ENCODE results near the gene RING1. TPM values are rescaled to one million over a fixed set of nuclear protein-coding genes. Genes with fewer than 3 reads are reported as not detected.
A peak's percentile ranks its signal among the peaks of the same experiment; 100 is the strongest.

Gene RING1
- total RNA-seq, 2 donors from 2014 or later = 27.9 to 28.2 TPM

- Mint-ChIP-seq H3K4me1 (peaks cover 32% of the 10 kb centered on the region), H3K4me3 (peak within 1 kb of the TSS; percentile 89), H3K36me3 (ENCODE audit: low read depth) (peaks cover 13% of the 10 kb centered on the region), H3K27ac (no peak within 1 kb of the TSS), H3K27me3 (peaks cover 42% of the 10 kb centered on the region)
- no peaks in the 10 kb centered on the region for H3K9me3 ChIP-seq (ENCODE audit: control insufficient read depth, low read length, poor library complexity, severe bottlenecking)
- DNase-seq = peak in 2 of 3 donors; percentile 23 to 31
- ATAC-seq = peak; percentile 72
Measured at GRCh38 chr6:33192105-33192646, 16.1 kb upstream of the RING1 start, which contains the start of gene COL11A2. COL11A2 (minus strand) TSS chr6:33192467; CDS start chr6:33192240, 227 bp downstream.

- DNase-seq = peak in 1 of 3 donors; percentile 21
- ATAC-seq = peak; percentile 28
- Mint-ChIP-seq H3K27me3 (peaks cover 41% of the 10 kb centered on the region), H3K4me3 (peak overlapping the region; percentile 89), H3K4me1 (peaks cover 39% of the 10 kb centered on the region), H3K36me3 (ENCODE audit: low read depth) (peaks cover 11% of the 10 kb centered on the region), H3K27ac (no peak overlapping the region)
- H3K9me3 ChIP-seq (ENCODE audit: control insufficient read depth, low read length, poor library complexity, severe bottlenecking) = no peaks in the 10 kb centered on the region
Measured at GRCh38 chr6:33192671-33193602, 15.4 kb upstream of the RING1 start.

GRCh38 chr6:33193619-33194018 lies 14.7 kb upstream of the RING1 start:
- H3K27me3 Mint-ChIP-seq = peaks cover 34% of the 10 kb centered on the region
- H3K4me3 Mint-ChIP-seq = peak overlapping the region; percentile 70
- DNase-seq (no peak), ATAC-seq (no peak)
- H3K36me3 Mint-ChIP-seq (ENCODE audit: low read depth) = peaks cover 10% of the 10 kb centered on the region
- H3K9me3 ChIP-seq (ENCODE audit: control insufficient read depth, low read length, poor library complexity, severe bottlenecking) = no peaks in the 10 kb centered on the region
- no peak overlapping the region for H3K27ac Mint-ChIP-seq
- H3K4me1 Mint-ChIP-seq = peaks cover 46% of the 10 kb centered on the region

- H3K27ac Mint-ChIP-seq = peak overlapping the region; percentile 43
- ATAC-seq (no peak), DNase-seq (no peak)
- peaks cover 54% of the 10 kb centered on the region for H3K4me1 Mint-ChIP-seq
- H3K27me3 Mint-ChIP-seq = peaks cover 26% of the 10 kb centered on the region
- no peak overlapping the region for H3K4me3 Mint-ChIP-seq
- peaks cover 9% of the 10 kb centered on the region for H3K36me3 Mint-ChIP-seq (ENCODE audit: low read depth)
- no peaks in the 10 kb centered on the region for H3K9me3 ChIP-seq (ENCODE audit: control insufficient read depth, low read length, poor library complexity, severe bottlenecking)
Measured at GRCh38 chr6:33194431-33194979, 13.8 kb upstream of the RING1 start.

GRCh38 chr6:33195304-33196165 lies 12.8 kb upstream of the RING1 start:
- ATAC-seq (no peak), DNase-seq (no peak)
- peaks cover 15% of the 10 kb centered on the region for H3K27me3 Mint-ChIP-seq
- peak overlapping the region; percentile 43 for H3K27ac Mint-ChIP-seq
- H3K36me3 Mint-ChIP-seq (ENCODE audit: low read depth) = peaks cover 6% of the 10 kb centered on the region
- H3K4me3 Mint-ChIP-seq = no peak overlapping the region
- H3K4me1 Mint-ChIP-seq = peaks cover 53% of the 10 kb centered on the region
- H3K9me3 ChIP-seq (ENCODE audit: control insufficient read depth, low read length, poor library complexity, severe bottlenecking) = no peaks in the 10 kb centered on the region

- Mint-ChIP-seq H3K4me3 (peak overlapping the region; percentile 81), H3K4me1 (peaks cover 61% of the 10 kb centered on the region), H3K27ac (peak overlapping the region; percentile 24), H3K27me3 (no peaks in the 10 kb centered on the region), H3K36me3 (ENCODE audit: low read depth) (peaks cover 8% of the 10 kb centered on the region)
- DNase-seq (no peak), ATAC-seq (peak; percentile 28)
- no peaks in the 10 kb centered on the region for H3K9me3 ChIP-seq (ENCODE audit: control insufficient read depth, low read length, poor library complexity, severe bottlenecking)
Measured at GRCh38 chr6:33197431-33198048, 10.8 kb upstream of the RING1 start.

- no peak for DNase-seq
- no peak for ATAC-seq
- peak overlapping the region; percentile 99 for H3K27ac Mint-ChIP-seq
- peaks cover 59% of the 10 kb centered on the region for H3K4me1 Mint-ChIP-seq
- H3K27me3 Mint-ChIP-seq = no peaks in the 10 kb centered on the region
- no peaks in the 10 kb centered on the region for H3K9me3 ChIP-seq (ENCODE audit: control insufficient read depth, low read length, poor library complexity, severe bottlenecking)
- H3K36me3 Mint-ChIP-seq (ENCODE audit: low read depth) = peaks cover 8% of the 10 kb centered on the region
- peak overlapping the region; percentile 99 for H3K4me3 Mint-ChIP-seq
Measured at GRCh38 chr6:33198159-33198852, 10.0 kb upstream of the RING1 start.

- ATAC-seq = no peak
- Mint-ChIP-seq H3K27ac (peak overlapping the region; percentile 99), H3K36me3 (ENCODE audit: low read depth) (peaks cover 8% of the 10 kb centered on the region), H3K27me3 (no peaks in the 10 kb centered on the region), H3K4me3 (peak overlapping the region; percentile 99), H3K4me1 (peaks cover 58% of the 10 kb centered on the region)
- no peak for DNase-seq
- H3K9me3 ChIP-seq (ENCODE audit: control insufficient read depth, low read length, poor library complexity, severe bottlenecking) = no peaks in the 10 kb centered on the region
Measured at GRCh38 chr6:33198853-33199436, 9.4 kb upstream of the RING1 start.

- Mint-ChIP-seq H3K27ac (peak overlapping the region; percentile 99), H3K36me3 (ENCODE audit: low read depth) (peaks cover 8% of the 10 kb centered on the region), H3K27me3 (no peaks in the 10 kb centered on the region)
Measured at GRCh38 chr6:33199687-33200218, 8.5 kb upstream of the RING1 start.

GRCh38 chr6:33200219-33201146 lies 7.8 kb upstream of the RING1 start, which contains the start of the genes RXRB and SLC39A7:
RXRB (minus strand) TSS chr6:33200665; CDS start chr6:33200476, 189 bp downstream.
SLC39A7 (plus strand) TSS chr6:33200867; CDS start chr6:33201246, 379 bp downstream.
- DNase-seq (peak; percentile 95 to 98 (median 97)), ATAC-seq (peak; percentile 80)
- H3K27ac Mint-ChIP-seq = peak within 1 kb of the TSS; percentile 99
- H3K36me3 Mint-ChIP-seq (ENCODE audit: low read depth) = peaks cover 8% of the 10 kb centered on the region
- H3K4me3 Mint-ChIP-seq = peak within 1 kb of the TSS; percentile 99
- H3K27me3 Mint-ChIP-seq = no peaks in the 10 kb centered on the region
- H3K4me1 Mint-ChIP-seq = peaks cover 68% of the 10 kb centered on the region
- no peaks in the 10 kb centered on the region for H3K9me3 ChIP-seq (ENCODE audit: control insufficient read depth, low read length, poor library complexity, severe bottlenecking)

More at GRCh38 chr6:33199687-33200218, 8.5 kb upstream of the RING1 start:
- Mint-ChIP-seq H3K4me1 (peaks cover 63% of the 10 kb centered on the region), H3K4me3 (peak overlapping the region; percentile 99)
- ATAC-seq (peak; percentile 28), DNase-seq (peak in 2 of 3 donors; percentile 64 to 65)
- no peaks in the 10 kb centered on the region for H3K9me3 ChIP-seq (ENCODE audit: control insufficient read depth, low read length, poor library complexity, severe bottlenecking)

Data from T-helper 17 cell (primary cell).